ENCODE data around the gene IMP4. TPM values are rescaled to one million over a fixed set of nuclear protein-coding genes. Genes with fewer than 3 reads are reported as not detected.

Gene IMP4
- total RNA-seq, 1 experiment from 2014 or later, result 101 TPM

GRCh38 chr2:130344578-130344977 is 1.9 kb downstream of the IMP4 start:
- Histone ChIP-seq H3K56ac (ENCODE audit: insufficient read length, low read depth, low read length) (no peak overlapping the region), H2AK5ac (ENCODE audit: insufficient read length, low read length) (no peak overlapping the region), H3K14ac (ENCODE audit: insufficient read depth, low read length) (no peak overlapping the region), H2BK5ac (ENCODE audit: insufficient read length, low read length) (no peak overlapping the region), H2AFZ (ENCODE audit: low read length) (no peak overlapping the region), H3K23ac (ENCODE audit: insufficient read length, low read depth, low read length) (no peak overlapping the region), H3K4me1 (ENCODE audit: insufficient read depth, low read length) (0 out of 2 replicates have a peak, but pooled peaks cover 2% of the 10 kb centered on the region), H3K79me2 (ENCODE audit: insufficient read depth, low read length) (no peaks in the 10 kb centered on the region; the same call in 1 of the 2 replicates), H3K4ac (ENCODE audit: low read depth, low read length) (no peak overlapping the region), H2BK120ac (ENCODE audit: low read depth, low read length, poor library complexity, severe bottlenecking) (no peak overlapping the region), H4K20me1 (ENCODE audit: control insufficient read depth, insufficient read depth, insufficient read length) (no peaks in the 10 kb centered on the region), H3K79me1 (ENCODE audit: insufficient read depth, low read depth, low read length, poor library complexity, severe bottlenecking) (no peaks in the 10 kb centered on the region), H4K91ac (ENCODE audit: insufficient read length, low read depth, low read length) (no peak overlapping the region), H2BK20ac (ENCODE audit: low read depth, low read length, poor library complexity, severe bottlenecking) (no peak overlapping the region), H2BK12ac (ENCODE audit: insufficient read length, low read depth, low read length) (no peak overlapping the region), H3T11ph (ENCODE audit: low read length) (no peak overlapping the region), H4K5ac (ENCODE audit: insufficient read length, low read depth, low read length) (no peak overlapping the region), H3K23me2 (ENCODE audit: insufficient read length, low read depth, low read length, poor library complexity, severe bottlenecking) (peaks cover 5% of the 10 kb centered on the region), H3K27ac (ENCODE audit: insufficient read length, low read depth, low read length) (no peak overlapping the region), H3K27me3 (ENCODE audit: insufficient read depth, low read length) (no peaks in the 10 kb centered on the region), H4K8ac (replicated peaks; ENCODE audit: insufficient read length, low read depth, low read length) (no peak overlapping the region), H3K18ac (ENCODE audit: insufficient read length, low read depth, low read length) (no peak overlapping the region), H3K9ac (ENCODE audit: extremely low read depth, insufficient read length, low read length) (no peak overlapping the region), H3K9me3 (ENCODE audit: control insufficient read depth, low read depth, low read length) (no peaks in the 10 kb centered on the region), H2BK15ac (ENCODE audit: low read depth, low read length) (no peak overlapping the region), H3K4me2 (ENCODE audit: insufficient read depth, insufficient read length, low read length) (no peak overlapping the region)
- no peak for DNase-seq
- no peaks in the 10 kb centered on the region for H3K27me3 Mint-ChIP-seq (ENCODE audit: low read depth)
- H3K27ac Mint-ChIP-seq, result no peak overlapping the region
- no peak for TF ChIP-seq CTCF (conservative IDR thresholded peaks at IDR 0.05)
- H3K4me3 Mint-ChIP-seq, result peak overlapping the region; percentile 100
- WGBS (ENCODE audit: extremely low coverage, insufficient read length, low lambda C conversion rate), result no CpG with 5 or more reads among the region's 4 CpGs
- H3K4me1 Mint-ChIP-seq, result peaks cover 8% of the 10 kb centered on the region in 2 experiments
- no peaks in the 10 kb centered on the region; a peak in 1 of 5 replicates for H3K9me3 Mint-ChIP-seq
- H3K36me3 Mint-ChIP-seq (ENCODE audit: insufficient read depth in 1 of 3, low read depth in 3 of 3), result peaks cover 53 to 70% (median 57%) of the 10 kb centered on the region in 3 experiments

All from H9 (cell line).